Body of pancreas (tissue), 4 donors: ENCODE data around the gene SBF2. TPM values are rescaled to one million over a fixed set of nuclear protein-coding genes. Genes with fewer than 3 reads are reported as not detected.
"Not testable (repeated sequence)": the region's sequence is repeated elsewhere in the genome, so short reads cannot be mapped to it uniquely, and the experiment has no call there.

Experiments used
- ATAC-seq: fragments of 150-250 bp; one replicate; pipeline ENCODE4 v1.9.1; 2016
- DNase-seq, 4 donors: peaks; one replicate each; pipeline ENCODE4 v3.0.0-alpha.2; 2019
- H3K27ac ChIP-seq, 4 donors: fragments of 200-600 bp; sonication (generic); 1 replicate in 3 of 4; 2 replicates in 1 of 4; pipeline versions ENCODE4 v1.5.1 to v1.6.1; 2016 to 2019; ENCODE audit warnings: mild to moderate bottlenecking in 1 of 4, mixed read lengths in 1 of 4, moderate library complexity in 1 of 4
- H3K27me3 ChIP-seq, 2 donors: fragments of 200-600 bp; sonication (generic); one replicate each; pipeline ENCODE4 v1.6.0; 2016; ENCODE audit warnings: mild to moderate bottlenecking in 1 of 2
- H3K36me3 ChIP-seq, 2 donors: fragments of 200-600 bp; sonication (generic); replicated peaks in 1 of 2; 2 replicates each; pipeline ENCODE4 v1.5.1; 2016; ENCODE audit warnings: low read depth in 2 of 2; ENCODE audit not compliant: insufficient read depth in 1 of 2
- H3K4me1 ChIP-seq: fragments of 200-600 bp; sonication (generic); one replicate; pipeline ENCODE4 v1.6.0; 2016
- H3K4me3 ChIP-seq, 2 donors: fragments of 200-600 bp; sonication (generic); 1 replicate in 1 of 2; 2 replicates in 1 of 2; pipeline ENCODE4 v1.5.1; 2016 to 2019
- H3K9me3 ChIP-seq, 3 donors: fragments of 200-600 bp; sonication (generic); 1 replicate in 2 of 3; 2 replicates in 1 of 3; pipeline ENCODE4 v1.5.1; 2016
- CTCF ChIP-seq, 7 experiments: fragments of 450-650 bp in 4 of 7; fragments of 200-600 bp in 3 of 7; sonication (generic) in 3 of 7; IDR thresholded peaks; one replicate each; pipeline ENCODE4 v1.5.1; 2016 to 2019; ENCODE audit warnings: antibody characterized with exemption in 7 of 7
- POLR2A ChIP-seq, 3 donors: fragments of 450-650 bp; IDR thresholded peaks; one replicate each; pipeline ENCODE4 v1.6.1; 2016; ENCODE audit warnings: antibody characterized with exemption in 3 of 3, mild to moderate bottlenecking in 2 of 3
- whole genome bisulfite sequencing, 2 donors: methylation state at CpG; one replicate each; pipeline ENCODE4 v1.1.5; 2017; 5-methylcytosine and 5-hydroxymethylcytosine counted together
- intact Hi-C: fragments of 100-400 bp; cut with DNase I; formaldehyde crosslinking; loops from one replicate; pipeline ENCODE4 v1.15.1; 2023
- total RNA-seq, 2 donors: library from RNA; depleted of rRNA; stranded (reverse); fragments of >200 nt; gene quantifications; one replicate each; pipeline ENCODE4 v1.1.0, GENCODE V29; 2016

The SBF2 gene
- total RNA-seq, 2 donors from 2014 or later = 23.6 to 38.9 TPM

DNA sequence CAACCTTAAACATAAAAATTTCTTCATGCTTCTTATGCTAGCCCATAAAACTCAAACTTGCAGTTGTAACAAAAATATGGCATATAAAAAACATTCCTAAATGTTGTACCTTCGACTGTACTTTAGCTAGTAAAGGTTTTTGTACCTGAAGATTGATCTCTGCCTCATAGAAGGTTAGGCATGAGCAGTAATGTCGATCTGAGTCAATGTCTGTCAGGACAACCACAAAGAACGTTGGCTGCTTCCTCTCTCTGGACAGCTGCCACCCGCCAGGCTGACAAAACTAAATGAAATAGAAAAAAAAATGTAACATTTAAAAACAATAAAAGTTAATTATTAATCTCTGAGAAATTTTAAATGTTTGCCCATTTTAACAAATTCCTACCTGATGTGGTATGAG, 251.3 kb downstream of the SBF2 start:
- Histone ChIP-seq H3K27ac (no peak overlapping the region), H3K36me3 (no peaks in the 10 kb centered on the region), H3K4me1 (no peaks in the 10 kb centered on the region), H3K9me3 (peaks cover 0 to 8% (median 0%) of the 10 kb centered on the region in 3 donors), H3K27me3 (no peaks in the 10 kb centered on the region), H3K4me3 (no peak overlapping the region)
- ATAC-seq (no peak), DNase-seq (peak in 2 of 4 donors; percentile 7 to 8)
- intact Hi-C loops = no loop called here
- TF ChIP-seq POLR2A (IDR thresholded peaks at IDR 0.05) (no peak), CTCF (IDR thresholded peaks at IDR 0.05) (no peak)
- WGBS, 2 donors = 48 to 53% methylated on average over 4 of the region's 4 CpGs

DNA sequence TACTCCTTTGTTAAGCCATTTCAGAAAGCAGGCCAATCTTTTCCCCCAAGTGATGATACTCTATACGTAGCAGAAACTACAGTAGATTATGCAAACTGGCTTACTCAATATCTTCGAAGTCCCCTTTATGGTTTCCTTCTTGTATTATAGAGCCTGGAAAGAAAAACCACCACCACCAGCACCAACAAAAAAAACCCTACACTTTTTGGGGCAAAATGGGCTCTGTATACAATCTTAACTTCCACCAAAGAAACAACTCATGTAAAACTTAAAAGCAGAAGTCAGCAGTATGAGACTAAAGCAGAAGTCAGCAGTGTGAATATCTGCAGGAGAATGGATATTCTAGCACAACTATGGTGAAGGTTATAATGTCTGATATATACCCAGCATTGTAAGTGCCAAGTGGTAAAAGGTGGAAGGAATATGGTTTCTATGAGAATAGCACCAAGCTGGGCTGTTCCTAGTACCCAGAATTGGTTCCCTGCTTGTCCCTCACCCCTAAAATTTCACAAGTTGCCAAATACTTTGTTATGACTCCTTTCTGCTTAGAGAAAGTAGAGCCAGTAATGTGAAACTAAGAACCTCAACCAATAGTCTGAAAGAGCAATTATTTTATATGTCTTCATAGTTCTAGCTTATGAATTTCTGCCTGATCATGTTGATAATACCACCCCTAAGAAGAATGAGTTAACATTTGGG, 252.1 kb downstream of the SBF2 start:
- Histone ChIP-seq H3K4me1 (no peaks in the 10 kb centered on the region), H3K36me3 (no peaks in the 10 kb centered on the region), H3K4me3 (no peak overlapping the region), H3K9me3 (peaks cover 0 to 8% (median 0%) of the 10 kb centered on the region in 3 donors), H3K27ac (no peak overlapping the region), H3K27me3 (no peaks in the 10 kb centered on the region)
- intact Hi-C loops = no loop called here
- WGBS, 2 donors = 67 to 90% methylated on average over 1 of the region's 2 CpGs
- no peak for TF ChIP-seq POLR2A (IDR thresholded peaks at IDR 0.05)
- TF ChIP-seq CTCF (IDR thresholded peaks at IDR 0.05) = no peak
- DNase-seq = no peak
- ATAC-seq = no peak

DNA sequence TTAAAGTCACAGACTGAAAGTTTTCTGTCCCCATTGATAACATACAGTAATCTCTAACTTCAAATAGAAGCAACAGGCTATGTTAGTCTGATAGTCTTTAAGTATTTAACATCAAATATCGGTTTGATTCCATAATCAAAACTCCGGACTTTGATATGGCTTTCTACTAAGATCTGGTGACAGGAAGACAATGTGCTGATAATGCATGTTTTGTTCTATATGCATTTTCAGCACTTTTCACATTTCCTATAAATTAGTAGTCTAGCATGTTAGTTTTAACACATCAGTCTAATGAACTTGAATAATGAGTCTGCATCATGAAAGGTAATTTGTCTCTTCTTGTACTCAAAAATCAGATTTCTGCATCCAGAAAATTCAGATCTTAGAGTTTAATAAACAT, 252.7 kb downstream of the SBF2 start:
- DNase-seq (no peak), ATAC-seq (no peak)
- no peaks in the 10 kb centered on the region for H3K4me1 ChIP-seq
- peaks cover 0 to 8% (median 0%) of the 10 kb centered on the region in 3 donors for H3K9me3 ChIP-seq
- H3K27me3 ChIP-seq = no peaks in the 10 kb centered on the region
- WGBS, 2 donors = 39 to 40% methylated on average over 2 of the region's 2 CpGs
- H3K27ac ChIP-seq = no peak overlapping the region
- H3K36me3 ChIP-seq = no peaks in the 10 kb centered on the region
- TF ChIP-seq POLR2A (IDR thresholded peaks at IDR 0.05) (no peak), CTCF (IDR thresholded peaks at IDR 0.05) (no peak)
- intact Hi-C loops = no loop called here
- H3K4me3 ChIP-seq = no peak overlapping the region

- intact Hi-C loops = no loop called here
- H3K27ac ChIP-seq = no peak overlapping the region
- whole genome bisulfite sequencing, 2 donors = 78 to 83% methylated on average over 2 of the region's 2 CpGs
- H3K9me3 ChIP-seq = no peaks in the 10 kb centered on the region
- DNase-seq = no peak
- H3K27me3 ChIP-seq = no peaks in the 10 kb centered on the region
- ATAC-seq = no peak
- no peaks in the 10 kb centered on the region for H3K4me1 ChIP-seq
- H3K36me3 ChIP-seq = no peaks in the 10 kb centered on the region
- no peak overlapping the region for H3K4me3 ChIP-seq
- no peak for TF ChIP-seq CTCF (IDR thresholded peaks at IDR 0.05)
Measured at GRCh38 chr11:10038521-10039302, 255.3 kb downstream of the SBF2 start.

GRCh38 chr11:10035932-10036331, 258.1 kb downstream of the SBF2 start:
- WGBS, 2 donors = 94 to 95% methylated on average over 6 of the region's 6 CpGs
- intact Hi-C loops, DNase-seq, H3K4me1 ChIP-seq, H3K27ac ChIP-seq, H3K4me3 ChIP-seq, H3K9me3 ChIP-seq, ATAC-seq, H3K36me3 ChIP-seq, H3K27me3 ChIP-seq: not testable (repeated sequence)
